ENCODE measurements around the gene BAZ1B. TPM values are rescaled to one million over a fixed set of nuclear protein-coding genes. Genes with fewer than 3 reads are reported as not detected.

BAZ1B gene
- total RNA-seq, 2 donors from 2014 or later: 79.0 to 132 TPM

DNA sequence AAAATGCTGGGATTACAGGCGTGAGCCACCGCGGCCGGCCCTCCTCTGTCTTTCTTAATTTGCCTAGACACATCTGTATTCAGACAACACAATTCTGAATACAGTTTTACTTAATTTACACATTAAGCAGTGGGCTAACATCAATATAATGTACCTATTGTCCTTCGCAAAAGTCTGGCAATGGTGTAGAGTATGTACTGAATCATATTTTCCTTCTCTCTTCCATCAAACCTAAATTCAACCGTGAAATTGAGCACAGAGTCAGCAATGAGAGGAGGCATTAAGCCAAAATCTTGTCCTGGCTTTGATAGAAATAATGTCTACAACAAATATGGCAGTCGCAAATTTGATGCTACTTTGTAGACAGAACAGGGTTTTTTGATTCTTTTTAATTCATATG lies 58.1 kb downstream of the BAZ1B start:
- peaks cover 27% of the 10 kb centered on the region for H3K36me3 Mint-ChIP-seq
- no peak for ATAC-seq
- H3K9me3 Mint-ChIP-seq: no peaks in the 10 kb centered on the region
- peaks cover 6% of the 10 kb centered on the region in 2 donors for H3K4me1 Mint-ChIP-seq (ENCODE audit: low read depth in 2 of 2)
- no peak overlapping the region for H3K4me3 Mint-ChIP-seq
- no peak for DNase-seq (ENCODE audit: low spot score)
- peak overlapping the region in 1 of 2 donors; percentile 9 for H3K27ac Mint-ChIP-seq
- H3K27me3 Mint-ChIP-seq: no peaks in the 10 kb centered on the region

DNA sequence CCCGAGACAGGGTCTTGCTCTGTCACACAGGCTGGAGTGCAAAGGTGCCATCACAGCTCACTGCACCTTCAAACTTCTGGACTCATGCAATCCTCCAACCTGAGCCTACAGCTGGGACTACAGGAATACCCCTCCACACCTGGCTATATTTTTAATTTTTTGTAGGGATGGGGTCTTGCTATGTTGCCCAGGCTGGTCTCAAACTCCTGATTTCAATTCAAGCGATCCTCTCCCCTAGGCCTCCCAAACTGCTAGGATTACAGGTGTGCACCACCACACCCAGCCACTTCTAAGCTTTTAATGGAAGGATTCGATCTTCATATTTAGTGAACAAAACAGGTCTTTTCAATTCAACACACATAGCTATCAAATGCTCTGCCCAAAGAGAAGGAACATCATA lies 58.8 kb downstream of the BAZ1B start:
- Mint-ChIP-seq H3K36me3 (peaks cover 26% of the 10 kb centered on the region), H3K27ac (peak overlapping the region in 1 of 2 donors; percentile 9), H3K27me3 (no peaks in the 10 kb centered on the region), H3K9me3 (no peaks in the 10 kb centered on the region), H3K4me1 (ENCODE audit: low read depth in 2 of 2) (peaks cover 6% of the 10 kb centered on the region in 2 donors), H3K4me3 (no peak overlapping the region)
- ATAC-seq (no peak), DNase-seq (ENCODE audit: low spot score) (no peak)

DNA sequence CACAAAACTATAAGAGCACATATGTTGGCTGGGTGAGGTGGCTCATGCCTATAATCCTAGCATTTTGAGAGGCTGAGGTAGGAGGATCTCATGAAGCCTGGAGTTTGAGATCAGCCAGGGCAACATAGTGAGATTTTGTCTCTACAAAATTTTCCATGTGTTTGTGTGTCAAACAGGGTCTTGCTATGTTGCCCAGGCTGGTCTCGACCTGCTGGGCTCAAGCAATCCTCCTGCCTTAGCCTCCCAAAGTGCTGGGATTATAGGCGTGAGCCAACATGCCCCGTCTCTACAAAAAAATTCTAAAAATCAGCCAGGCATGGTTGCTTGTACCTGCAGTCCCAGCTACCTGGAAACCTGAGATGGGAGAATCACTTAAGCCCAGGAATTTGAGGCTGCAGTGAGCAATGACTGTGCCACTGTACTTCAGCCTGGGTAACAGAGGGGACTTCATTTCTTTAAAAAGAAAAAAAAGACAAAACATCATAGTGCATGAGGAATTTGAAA lies 60.3 kb downstream of the BAZ1B start:
- H3K9me3 Mint-ChIP-seq: no peaks in the 10 kb centered on the region
- ATAC-seq: no peak
- peaks cover 35% of the 10 kb centered on the region for H3K36me3 Mint-ChIP-seq
- no peaks in the 10 kb centered on the region for H3K27me3 Mint-ChIP-seq
- no peak for DNase-seq (ENCODE audit: low spot score)
- H3K4me3 Mint-ChIP-seq: no peak overlapping the region
- peaks cover 6 to 9% of the 10 kb centered on the region in 2 donors for H3K4me1 Mint-ChIP-seq (ENCODE audit: low read depth in 2 of 2)
- no peak overlapping the region for H3K27ac Mint-ChIP-seq

DNA sequence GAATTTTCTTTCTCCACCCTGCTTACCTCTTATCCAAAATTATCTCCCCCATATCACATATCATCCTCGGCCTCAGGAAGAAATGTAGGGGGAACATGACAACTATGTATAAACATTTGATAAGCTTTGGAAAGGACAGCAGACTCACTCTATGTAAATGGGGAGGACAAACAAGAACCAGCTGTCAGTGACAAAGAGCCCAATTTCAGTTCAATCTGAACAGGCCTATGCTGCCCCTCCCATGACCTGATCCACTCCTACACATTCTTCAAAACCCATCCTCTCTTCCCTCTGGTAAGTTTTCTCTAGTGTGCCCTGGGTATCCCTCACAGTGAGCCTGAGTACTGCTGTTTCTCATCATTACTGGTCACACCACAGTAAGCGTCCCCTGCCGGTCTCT lies 67.7 kb downstream of the BAZ1B start:
- Mint-ChIP-seq H3K4me1 (ENCODE audit: low read depth in 2 of 2) (peaks cover 10 to 17% of the 10 kb centered on the region in 2 donors), H3K4me3 (no peak overlapping the region)

DNA sequence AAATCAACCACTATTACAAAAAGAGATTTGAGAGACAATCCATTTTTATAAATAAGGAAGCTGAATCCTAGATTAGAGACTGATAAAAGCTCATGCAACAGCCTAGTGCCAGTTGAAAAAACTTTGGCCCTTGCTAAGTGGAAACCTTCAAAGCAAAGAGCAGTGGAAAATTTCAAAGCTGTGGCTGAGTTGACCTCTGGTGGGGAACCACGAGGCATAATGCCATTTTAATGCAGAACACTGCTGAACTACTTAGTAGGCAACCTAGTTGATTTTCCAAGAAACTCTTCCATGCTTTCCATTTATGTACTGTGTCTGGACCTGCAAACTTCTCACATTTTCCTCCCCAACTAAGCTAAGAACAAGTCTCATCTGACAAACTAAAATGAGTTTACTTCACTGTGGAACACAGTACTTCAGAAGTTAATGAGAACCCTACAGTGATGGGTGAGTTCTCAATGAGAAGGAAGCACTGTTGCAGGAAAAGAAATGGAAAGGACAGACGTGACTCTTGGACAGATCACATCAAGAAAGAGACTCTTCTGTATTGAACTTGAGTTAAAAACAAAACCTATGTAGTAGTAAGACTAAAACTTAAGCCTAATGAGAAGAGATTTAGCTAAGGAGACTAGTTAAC lies 69.0 kb downstream of the BAZ1B start:
- Mint-ChIP-seq H3K27me3 (no peaks in the 10 kb centered on the region), H3K4me1 (ENCODE audit: low read depth in 2 of 2) (peaks cover 16 to 19% of the 10 kb centered on the region in 2 donors), H3K4me3 (no peak overlapping the region), H3K36me3 (peaks cover 46% of the 10 kb centered on the region), H3K9me3 (no peaks in the 10 kb centered on the region), H3K27ac (peak overlapping the region in 1 of 2 donors; percentile 1)
- ATAC-seq (no peak), DNase-seq (ENCODE audit: low spot score) (no peak)

More for the DNA sequence above, 67.7 kb downstream of the BAZ1B start:
- ATAC-seq: no peak
- H3K27ac Mint-ChIP-seq: peak overlapping the region in 1 of 2 donors; percentile 44
- DNase-seq (ENCODE audit: low spot score): no peak
- H3K9me3 Mint-ChIP-seq: no peaks in the 10 kb centered on the region
- H3K36me3 Mint-ChIP-seq: peaks cover 36% of the 10 kb centered on the region
- no peaks in the 10 kb centered on the region for H3K27me3 Mint-ChIP-seq

DNA sequence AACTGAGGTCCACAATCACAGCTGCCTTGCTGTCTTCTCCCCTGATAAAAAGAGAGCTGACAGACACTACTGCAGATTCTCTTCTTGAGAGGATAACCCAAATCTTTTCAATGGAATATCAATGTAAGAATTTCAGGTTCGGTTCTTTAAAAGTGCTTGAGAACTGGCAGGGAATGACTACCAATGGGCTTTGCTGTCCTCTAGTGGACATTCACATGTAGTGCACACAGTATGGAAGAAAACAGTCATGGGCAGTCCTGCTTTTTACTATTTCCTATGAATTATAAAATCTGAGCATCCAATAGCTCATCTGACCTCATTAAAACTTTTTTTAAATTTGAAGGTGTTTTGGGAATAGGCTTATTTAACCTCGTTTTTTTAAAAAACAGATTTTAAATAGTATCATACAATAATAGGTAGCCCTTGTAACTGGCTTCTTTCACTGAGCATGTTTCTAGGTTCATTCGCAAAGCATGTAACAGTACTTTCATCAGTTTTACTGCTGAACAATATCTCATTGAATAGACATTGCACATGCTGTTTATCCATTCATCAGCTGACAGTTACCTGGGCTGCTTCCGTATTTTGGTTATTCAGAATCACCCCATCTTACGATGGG lies 70.2 kb downstream of the BAZ1B start:
- Mint-ChIP-seq H3K9me3 (no peaks in the 10 kb centered on the region), H3K4me1 (ENCODE audit: low read depth in 2 of 2) (peaks cover 16 to 19% of the 10 kb centered on the region in 2 donors), H3K4me3 (no peak overlapping the region), H3K36me3 (peaks cover 44% of the 10 kb centered on the region), H3K27me3 (no peaks in the 10 kb centered on the region), H3K27ac (no peak overlapping the region)
- DNase-seq (ENCODE audit: low spot score): no peak
- peak; percentile 65 to 69 for ATAC-seq

DNA sequence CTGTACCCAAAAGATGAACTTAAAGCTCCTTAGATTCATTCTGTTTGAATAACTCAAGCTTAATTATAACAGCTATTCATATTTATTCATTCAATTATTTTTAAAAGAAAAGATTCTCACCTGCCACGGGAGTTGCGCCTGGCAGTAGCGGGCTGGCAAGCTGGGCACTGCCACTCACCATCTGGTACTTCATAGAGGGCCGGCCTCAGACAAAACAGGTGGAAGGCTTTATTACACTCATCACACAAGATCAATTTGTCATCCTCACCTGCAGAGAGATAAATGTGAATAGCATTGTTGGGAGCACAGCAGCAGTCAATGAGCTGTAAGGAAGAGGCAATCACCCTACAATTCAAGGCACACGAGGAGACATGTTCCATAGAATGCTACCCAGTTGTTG lies 72.7 kb downstream of the BAZ1B start:
- DNase-seq (ENCODE audit: low spot score) (no peak), ATAC-seq (no peak)
- Mint-ChIP-seq H3K9me3 (no peaks in the 10 kb centered on the region), H3K27ac (no peak overlapping the region), H3K4me1 (ENCODE audit: low read depth in 2 of 2) (peaks cover 16% of the 10 kb centered on the region in 2 donors), H3K27me3 (no peaks in the 10 kb centered on the region), H3K36me3 (peaks cover 46% of the 10 kb centered on the region), H3K4me3 (no peak overlapping the region)

DNA sequence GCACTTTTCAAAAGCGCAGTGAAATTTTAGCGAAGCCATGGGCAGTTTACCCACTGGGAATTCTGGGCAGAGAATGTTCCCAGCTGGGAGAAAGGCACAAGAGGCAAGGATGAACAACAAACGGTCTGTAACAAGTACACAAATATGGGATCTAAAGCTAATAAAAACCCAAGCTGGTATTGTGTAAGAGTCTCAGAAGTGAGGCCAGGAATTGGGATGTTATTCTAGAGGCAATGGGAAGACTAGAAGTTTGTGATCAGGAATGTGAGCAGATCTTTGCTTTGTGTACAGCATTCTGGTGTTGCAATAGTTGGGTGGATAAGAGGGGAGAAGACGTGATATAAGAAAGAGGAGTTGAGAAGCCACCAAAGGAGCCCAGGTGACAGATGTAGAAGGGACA lies 73.5 kb downstream of the BAZ1B start:
- Mint-ChIP-seq H3K36me3 (peaks cover 46% of the 10 kb centered on the region), H3K27ac (peak overlapping the region in 1 of 2 donors; percentile 10), H3K4me1 (ENCODE audit: low read depth in 2 of 2) (peaks cover 16% of the 10 kb centered on the region in 2 donors)

DNA sequence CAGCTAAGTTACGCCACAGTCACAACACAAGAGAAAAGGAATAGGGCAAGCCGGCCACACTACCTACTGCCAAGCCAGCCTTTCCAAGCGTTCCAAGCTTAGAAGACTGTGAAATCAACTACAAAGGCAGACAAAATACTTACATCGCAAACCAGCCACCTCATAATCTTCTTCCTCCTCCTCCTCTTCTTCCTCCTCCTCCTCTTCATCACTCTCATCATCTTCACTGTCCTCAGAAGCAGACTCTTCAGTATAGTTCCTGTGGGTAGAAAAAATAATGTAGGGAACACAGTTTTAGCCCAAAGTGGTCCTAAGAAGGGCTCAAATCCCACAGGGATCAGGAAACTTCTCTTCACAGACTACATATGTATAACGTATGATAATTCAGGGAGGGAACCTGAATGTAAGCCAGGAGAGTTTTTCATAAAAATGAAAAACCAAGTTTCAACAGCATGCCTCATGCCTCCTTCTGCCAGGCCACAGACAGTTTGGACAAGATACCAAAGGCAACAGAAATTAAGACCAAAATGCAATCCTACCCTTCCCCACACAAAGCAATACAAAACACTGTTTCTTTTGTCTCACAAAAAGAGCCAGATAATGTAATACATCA lies 74.9 kb downstream of the BAZ1B start:
- Mint-ChIP-seq H3K27ac (no peak overlapping the region), H3K9me3 (no peaks in the 10 kb centered on the region), H3K27me3 (no peaks in the 10 kb centered on the region), H3K4me1 (ENCODE audit: low read depth in 2 of 2) (peaks cover 16% of the 10 kb centered on the region in 2 donors), H3K4me3 (no peak overlapping the region), H3K36me3 (peaks cover 54% of the 10 kb centered on the region)
- DNase-seq (ENCODE audit: low spot score): no peak
- ATAC-seq: no peak

More for the DNA sequence above, 73.5 kb downstream of the BAZ1B start:
- DNase-seq (ENCODE audit: low spot score): no peak
- Mint-ChIP-seq H3K27me3 (no peaks in the 10 kb centered on the region), H3K9me3 (no peaks in the 10 kb centered on the region), H3K4me3 (no peak overlapping the region)
- no peak for ATAC-seq

DNA sequence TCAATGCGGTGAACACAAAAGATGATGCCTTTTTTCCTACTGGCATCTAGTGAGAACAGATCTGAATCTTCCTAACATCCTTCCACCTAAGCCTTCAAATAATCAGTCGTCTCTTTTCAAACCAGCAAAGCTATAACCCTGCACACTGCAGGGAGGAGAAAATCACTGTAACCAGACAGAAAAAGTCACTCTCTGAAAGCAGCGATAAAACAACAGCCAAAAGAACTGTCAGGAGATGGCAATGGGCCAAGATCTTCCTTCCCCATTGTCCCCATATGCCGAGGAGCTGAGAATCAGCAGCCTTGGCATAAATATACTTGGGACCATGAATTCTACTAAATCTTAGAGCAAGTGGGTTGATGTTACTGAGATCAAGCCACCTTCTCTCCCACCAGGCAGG lies 75.4 kb downstream of the BAZ1B start:
- Mint-ChIP-seq H3K9me3 (no peaks in the 10 kb centered on the region), H3K4me3 (no peak overlapping the region), H3K27me3 (no peaks in the 10 kb centered on the region), H3K36me3 (peaks cover 56% of the 10 kb centered on the region), H3K4me1 (ENCODE audit: low read depth in 2 of 2) (peaks cover 16% of the 10 kb centered on the region in 2 donors), H3K27ac (no peak overlapping the region)
- DNase-seq (ENCODE audit: low spot score) (no peak), ATAC-seq (no peak)

DNA sequence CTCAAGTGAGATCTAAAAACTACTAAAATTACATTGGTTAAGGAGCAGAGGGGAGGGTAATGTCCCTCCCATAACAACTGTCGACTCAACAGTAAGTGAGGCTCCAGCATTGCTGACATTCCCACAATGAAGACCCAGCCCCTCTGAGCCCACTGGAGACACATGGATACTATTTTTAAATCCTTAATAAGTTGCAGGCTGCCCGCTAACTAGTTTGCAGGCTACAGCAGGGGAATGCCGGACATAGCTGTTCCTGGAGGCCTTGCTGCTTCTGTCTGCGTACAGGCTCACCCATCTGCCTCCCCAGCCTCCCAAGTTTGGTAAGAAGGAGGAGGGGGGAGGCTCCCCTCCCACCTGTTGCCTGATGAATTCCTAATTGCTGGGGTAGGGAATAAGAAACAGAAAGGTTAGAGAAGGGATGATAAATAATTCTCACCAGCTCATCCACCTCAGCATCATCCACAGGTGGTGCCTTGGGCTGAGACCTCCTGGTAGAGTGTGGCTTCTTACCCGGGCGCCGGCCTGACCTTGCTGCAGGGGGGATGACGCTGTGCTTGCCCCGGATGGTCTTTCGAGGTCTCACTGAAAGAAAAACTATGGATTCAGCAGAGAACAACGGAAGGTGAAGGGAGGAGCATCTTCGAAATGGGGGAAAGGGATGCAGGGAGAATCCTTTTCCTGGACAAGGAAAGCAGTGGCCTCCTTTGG lies 78.4 kb downstream of the BAZ1B start:
- Mint-ChIP-seq H3K4me3 (no peak overlapping the region), H3K36me3 (peaks cover 32% of the 10 kb centered on the region)

DNA sequence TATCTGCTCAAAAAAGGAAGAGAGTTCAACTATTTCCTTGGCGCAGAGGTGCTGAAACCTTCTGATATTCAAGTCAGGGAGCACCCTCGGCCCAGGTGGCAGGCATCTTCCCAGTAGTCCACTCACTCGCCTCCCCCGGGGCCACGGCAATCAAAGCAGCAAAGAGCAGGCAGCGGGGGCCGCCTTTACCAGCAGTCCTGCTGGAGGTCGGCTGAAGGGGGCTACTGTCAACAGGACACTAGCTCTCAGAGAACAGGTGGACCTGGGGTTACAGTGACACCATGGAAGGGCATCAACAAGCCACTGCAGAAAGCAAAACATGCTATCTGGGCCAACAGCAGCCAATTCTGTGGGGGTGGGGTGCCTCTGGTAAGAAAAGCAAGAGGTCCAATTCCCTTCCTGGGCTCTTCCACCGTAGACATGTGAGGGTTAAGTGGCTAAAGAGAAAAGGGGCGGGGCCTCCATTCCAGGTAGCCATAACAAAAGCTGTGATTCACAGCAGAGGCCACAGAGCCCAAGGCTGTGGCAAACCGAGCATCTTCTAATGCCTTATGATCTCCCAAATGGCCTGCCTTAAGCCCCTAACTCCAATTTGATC lies 79.1 kb downstream of the BAZ1B start:
- Mint-ChIP-seq H3K9me3 (no peaks in the 10 kb centered on the region), H3K4me3 (no peak overlapping the region), H3K36me3 (peaks cover 25% of the 10 kb centered on the region), H3K27me3 (no peaks in the 10 kb centered on the region), H3K4me1 (ENCODE audit: low read depth in 2 of 2) (peaks cover 0 to 3% of the 10 kb centered on the region in 2 donors), H3K27ac (peak overlapping the region in 1 of 2 donors; percentile 70)
- ATAC-seq: no peak
- DNase-seq (ENCODE audit: low spot score): no peak

More for the DNA sequence above, 78.4 kb downstream of the BAZ1B start:
- Mint-ChIP-seq H3K9me3 (no peaks in the 10 kb centered on the region), H3K4me1 (ENCODE audit: low read depth in 2 of 2) (peaks cover 3 to 4% of the 10 kb centered on the region in 2 donors), H3K27me3 (no peaks in the 10 kb centered on the region), H3K27ac (no peak overlapping the region)
- ATAC-seq: no peak
- DNase-seq (ENCODE audit: low spot score): no peak

DNA sequence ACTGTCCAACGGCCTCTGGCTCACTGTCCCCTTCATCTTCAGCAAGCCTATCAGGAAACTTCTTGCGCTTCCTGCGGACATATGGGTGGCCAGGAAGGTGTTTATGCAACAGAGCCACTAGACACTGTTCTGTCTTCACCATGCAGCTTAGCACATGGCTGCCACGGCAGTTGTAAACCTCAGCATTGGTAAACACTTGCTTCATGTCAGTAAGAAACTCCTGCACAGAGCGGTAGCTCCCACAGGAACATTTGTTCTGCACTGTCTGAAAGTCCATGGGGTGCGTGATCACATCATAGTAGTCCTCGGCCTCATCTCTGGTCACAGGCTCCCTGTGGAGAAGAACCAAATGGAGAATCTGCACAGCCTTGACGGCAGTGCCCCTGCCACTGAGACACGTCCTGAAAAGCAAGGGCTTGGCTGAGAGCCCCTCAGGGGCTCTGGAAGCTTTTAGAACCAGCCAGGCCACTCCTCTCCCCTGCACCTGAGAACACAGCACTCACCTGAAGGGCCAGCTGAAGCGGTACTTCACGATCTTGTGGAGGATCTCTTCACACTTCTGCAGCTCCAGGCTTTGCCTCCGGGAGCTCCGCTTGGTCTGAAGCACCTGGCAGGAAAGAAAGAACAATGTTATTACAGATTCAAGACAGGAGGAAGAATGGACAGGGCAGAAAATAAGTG lies 79.7 kb downstream of the BAZ1B start:
- H3K36me3 Mint-ChIP-seq: peaks cover 23% of the 10 kb centered on the region
- DNase-seq (ENCODE audit: low spot score) (no peak), ATAC-seq (peak in 1 of 2 donors; percentile 15)
- no peaks in the 10 kb centered on the region for H3K27me3 Mint-ChIP-seq
- no peaks in the 10 kb centered on the region for H3K9me3 Mint-ChIP-seq
- peaks cover 0 to 5% of the 10 kb centered on the region in 2 donors for H3K4me1 Mint-ChIP-seq (ENCODE audit: low read depth in 2 of 2)
- no peak overlapping the region for H3K4me3 Mint-ChIP-seq
- H3K27ac Mint-ChIP-seq: peak overlapping the region in 1 of 2 donors; percentile 70
